GM12873 (cell line): ENCODE results near the gene IQGAP1.

ENCODE experiments used
- CTCF ChIP-seq: IDR thresholded peaks from 2 replicates; pipeline ENCODE4 v1.5.1; 2012; ENCODE audit warnings: low read depth, mild to moderate bottlenecking, moderate library complexity, low read length, control low read depth; ENCODE audit not compliant: insufficient read depth; ENCODE audit errors: missing control alignments

The IQGAP1 gene

DNA sequence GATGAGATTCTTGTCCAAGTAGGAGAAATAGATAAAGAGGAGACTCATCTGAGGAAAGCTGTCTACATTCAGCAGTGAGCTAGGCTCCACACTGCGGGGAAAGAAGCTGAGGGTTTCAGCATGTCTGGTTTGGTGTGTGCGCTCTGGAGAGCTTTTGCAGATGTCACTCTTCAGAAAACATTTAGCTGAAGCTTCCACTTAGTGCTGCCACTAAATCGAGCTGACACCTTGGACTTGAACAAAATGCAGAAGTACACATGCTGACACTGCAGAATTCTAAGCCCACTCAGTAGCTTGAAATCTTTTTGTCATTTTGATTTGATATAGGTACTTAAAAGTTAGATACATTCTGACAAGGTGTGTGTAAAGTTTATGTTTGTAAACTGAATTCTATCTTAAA is 109.3 kb downstream of the IQGAP1 start:
- TF ChIP-seq CTCF: no peak

GRCh38 chr15:90497912-90498311 is 109.9 kb downstream of the IQGAP1 start:
- TF ChIP-seq CTCF: no peak

DNA sequence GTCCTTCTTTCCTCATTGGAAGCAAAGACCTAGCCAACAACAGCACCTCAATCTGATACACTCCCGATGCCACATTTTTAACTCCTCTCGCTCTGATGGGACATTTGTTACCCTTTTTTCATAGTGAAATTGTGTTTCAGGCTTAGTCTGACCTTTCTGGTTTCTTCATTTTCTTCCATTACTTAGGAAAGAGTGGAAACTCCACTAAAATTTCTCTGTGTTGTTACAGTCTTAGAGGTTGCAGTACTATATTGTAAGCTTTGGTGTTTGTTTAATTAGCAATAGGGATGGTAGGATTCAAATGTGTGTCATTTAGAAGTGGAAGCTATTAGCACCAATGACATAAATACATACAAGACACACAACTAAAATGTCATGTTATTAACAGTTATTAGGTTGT is 112.1 kb downstream of the IQGAP1 start:
- TF ChIP-seq CTCF: no peak

DNA sequence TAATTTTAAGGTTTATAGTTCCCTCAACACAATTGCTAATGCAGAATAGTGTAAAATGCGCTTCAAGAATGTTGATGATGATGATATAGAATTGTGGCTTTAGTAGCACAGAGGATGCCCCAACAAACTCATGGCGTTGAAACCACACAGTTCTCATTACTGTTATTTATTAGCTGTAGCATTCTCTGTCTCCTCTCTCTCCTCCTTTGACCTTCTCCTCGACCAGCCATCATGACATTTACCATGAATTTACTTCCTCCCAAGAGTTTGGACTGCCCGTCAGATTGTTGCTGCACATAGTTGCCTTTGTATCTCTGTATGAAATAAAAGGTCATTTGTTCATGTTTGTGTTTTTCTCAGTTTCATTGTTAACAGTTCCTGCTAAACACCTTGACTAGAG is 113.9 kb downstream of the IQGAP1 start:
- no peak for TF ChIP-seq CTCF

GRCh38 chr15:90512276-90512675 is 124.2 kb downstream of the IQGAP1 start:
- TF ChIP-seq CTCF: no peak

DNA sequence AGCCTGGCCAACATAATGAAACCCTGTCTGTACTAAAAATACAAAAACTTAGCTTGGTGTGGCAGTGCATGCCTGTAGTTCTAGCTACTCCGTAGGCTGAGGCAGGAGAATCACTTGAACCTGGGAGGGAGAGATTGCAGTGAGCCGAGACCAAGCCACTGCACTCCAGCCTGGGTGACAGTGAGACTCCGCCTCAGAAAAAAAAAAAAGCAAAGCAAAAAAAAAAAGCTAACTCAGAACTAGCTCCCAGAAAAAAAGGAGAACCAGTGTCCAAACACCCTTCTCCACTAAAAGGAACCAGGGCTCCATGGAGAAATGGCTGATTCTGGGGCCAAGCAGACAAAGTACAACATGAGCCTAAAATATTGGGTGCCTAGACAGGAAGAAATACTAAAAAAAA is 124.9 kb downstream of the IQGAP1 start:
- no peak for TF ChIP-seq CTCF

DNA sequence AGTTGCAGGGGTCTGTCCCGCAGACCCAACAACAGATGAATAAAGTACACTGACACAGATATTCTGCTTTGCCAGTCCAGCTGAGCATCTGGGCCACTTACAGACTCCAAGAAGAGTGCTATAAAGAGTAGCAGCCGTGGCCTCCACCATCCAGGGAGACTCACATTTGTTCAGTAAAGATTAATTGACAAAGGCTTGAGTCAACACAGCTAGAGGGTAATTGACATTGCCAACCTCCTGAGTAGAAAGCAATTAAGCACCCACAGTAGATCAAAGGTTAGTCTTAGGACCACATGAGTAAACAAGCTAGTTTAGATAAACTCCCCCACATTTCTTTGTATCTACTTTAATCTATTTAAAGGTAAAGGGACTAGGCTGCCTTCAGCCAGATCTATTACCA is 125.4 kb downstream of the IQGAP1 start:
- no peak for TF ChIP-seq CTCF

- TF ChIP-seq CTCF: no peak
Measured at GRCh38 chr15:90519688-90520087, 131.6 kb downstream of the IQGAP1 start.
